ENCODE data around the gene LRRC51.

DNA sequence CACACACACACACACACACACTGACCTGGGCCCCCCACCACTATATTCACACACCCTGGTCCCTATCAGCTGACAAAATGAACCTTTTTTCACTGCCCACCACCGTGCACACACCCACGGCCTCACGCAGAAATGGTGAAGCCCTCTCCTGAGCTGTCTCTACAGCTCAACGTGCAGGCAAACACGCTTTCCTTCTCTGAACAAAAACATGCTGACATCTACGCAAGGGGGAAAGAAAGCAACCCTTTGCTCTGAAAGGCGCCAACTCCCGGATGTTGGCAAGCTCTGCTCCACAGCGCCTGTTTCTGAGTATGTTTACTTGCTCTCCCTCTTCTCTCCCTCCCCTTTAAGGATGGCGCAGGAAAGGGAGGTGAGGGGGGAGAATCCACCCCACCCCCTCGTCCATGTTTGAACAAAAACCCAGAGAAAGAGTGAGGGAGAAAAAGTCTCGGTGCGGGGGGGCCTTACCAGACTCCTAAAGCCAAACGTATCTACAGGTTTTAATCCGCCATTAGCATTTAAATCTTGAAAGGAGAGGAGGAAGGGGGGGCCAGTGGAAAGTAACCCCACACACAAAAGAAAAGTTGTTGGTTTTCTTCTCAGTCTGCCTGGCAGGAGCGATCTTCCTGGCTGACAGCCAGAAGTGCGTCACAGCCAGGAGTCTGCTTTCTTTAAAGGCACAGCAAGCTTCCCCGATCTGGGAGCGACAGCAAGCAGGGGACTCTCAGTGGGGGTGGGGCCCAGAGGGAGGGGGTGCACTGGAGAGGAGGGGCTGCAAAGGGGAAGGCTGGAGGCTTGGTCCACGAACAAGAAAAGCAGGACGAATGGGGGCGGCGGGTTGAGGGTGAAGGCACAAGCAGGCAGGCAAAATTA, 39.9 kb upstream of the LRRC51 start:
- TF ChIP-seq, protein P1, sequence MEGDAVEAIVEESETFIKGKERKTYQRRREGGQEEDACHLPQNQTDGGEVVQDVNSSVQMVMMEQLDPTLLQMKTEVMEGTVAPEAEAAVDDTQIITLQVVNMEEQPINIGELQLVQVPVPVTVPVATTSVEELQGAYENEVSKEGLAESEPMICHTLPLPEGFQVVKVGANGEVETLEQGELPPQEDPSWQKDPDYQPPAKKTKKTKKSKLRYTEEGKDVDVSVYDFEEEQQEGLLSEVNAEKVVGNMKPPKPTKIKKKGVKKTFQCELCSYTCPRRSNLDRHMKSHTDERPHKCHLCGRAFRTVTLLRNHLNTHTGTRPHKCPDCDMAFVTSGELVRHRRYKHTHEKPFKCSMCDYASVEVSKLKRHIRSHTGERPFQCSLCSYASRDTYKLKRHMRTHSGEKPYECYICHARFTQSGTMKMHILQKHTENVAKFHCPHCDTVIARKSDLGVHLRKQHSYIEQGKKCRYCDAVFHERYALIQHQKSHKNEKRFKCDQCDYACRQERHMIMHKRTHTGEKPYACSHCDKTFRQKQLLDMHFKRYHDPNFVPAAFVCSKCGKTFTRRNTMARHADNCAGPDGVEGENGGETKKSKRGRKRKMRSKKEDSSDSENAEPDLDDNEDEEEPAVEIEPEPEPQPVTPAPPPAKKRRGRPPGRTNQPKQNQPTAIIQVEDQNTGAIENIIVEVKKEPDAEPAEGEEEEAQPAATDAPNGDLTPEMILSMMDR (IDR thresholded peaks at IDR 0.05): no peak
- no peak for TF ChIP-seq EZH2 (IDR thresholded peaks at IDR 0.05; ENCODE audit: borderline replicate concordance, insufficient read depth, low read depth, low read length, poor library complexity, severe bottlenecking)
